Measurements from ENCODE around the gene EXOC6B. TPM values are rescaled to one million over a fixed set of nuclear protein-coding genes. Genes with fewer than 3 reads are reported as not detected.
A peak's percentile ranks its signal among the peaks of the same experiment; 100 is the strongest.

The EXOC6B gene
- total and polyA plus RNA-seq, 2 of the 8 experiments (the other 6 are each of a cell fraction or from before 2014, with no cell fraction given) = 13.5 to 33.0 TPM

DNA sequence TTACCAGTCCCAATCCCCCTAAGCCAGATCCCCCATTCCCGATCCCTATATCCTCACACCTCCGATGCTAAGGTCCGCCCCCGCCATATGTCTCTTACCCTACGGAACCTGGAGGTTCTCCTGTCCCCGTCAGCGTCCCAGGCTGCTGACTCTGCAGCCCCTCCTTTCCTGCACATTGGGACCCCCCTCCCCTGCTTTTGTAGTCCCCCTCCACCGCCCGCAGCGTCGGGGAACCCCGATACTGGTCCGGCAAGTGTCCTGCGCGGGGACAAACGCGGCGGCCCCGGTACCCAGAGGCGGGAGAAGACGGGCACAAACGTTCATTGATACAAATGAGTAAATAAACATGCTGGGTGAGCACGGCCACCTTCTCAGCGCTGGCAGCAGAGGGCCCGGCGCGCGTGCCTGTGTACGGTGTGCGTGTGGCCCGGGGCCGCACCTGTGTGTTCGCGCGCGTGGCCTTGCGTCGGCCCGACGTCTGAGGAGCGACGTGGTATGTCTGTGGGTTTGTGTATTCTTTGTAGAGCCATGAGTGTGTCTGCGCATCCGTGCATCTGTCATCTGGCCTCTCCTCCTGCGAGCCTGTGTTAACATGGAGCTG, 676.2 kb downstream of the EXOC6B start (continued):
- TF ChIP-seq ZNF274 (IDR thresholded peaks at IDR 0.05; ENCODE audit: borderline replicate concordance, extremely low read depth, low read length) (no peak), CBX5 (IDR thresholded peaks at IDR 0.05; ENCODE audit: low read depth, low read length) (no peak), EGR1 (IDR thresholded peaks at IDR 0.05; ENCODE audit: borderline replicate concordance, low read depth, low read length) (no peak; the same call in 1 of the 2 replicates), GTF2F1 (IDR thresholded peaks at IDR 0.05; ENCODE audit: borderline replicate concordance, low read depth, low read length) (no peak), NRF1 (IDR thresholded peaks at IDR 0.05; ENCODE audit: low read depth, low read length) (no peak), HDAC6 (IDR thresholded peaks at IDR 0.05; ENCODE audit: low read depth, low read length) (no peak), JUND (IDR thresholded peaks at IDR 0.05; ENCODE audit: low read length) (no peak), EZH2 (IDR thresholded peaks at IDR 0.05; ENCODE audit: low read depth, low read length, severe bottlenecking) (peak; percentile 94), EP300 (IDR thresholded peaks at IDR 0.05; ENCODE audit: borderline replicate concordance in 1 of 2, low read depth in 2 of 2, low read length in 2 of 2) (no peak), ASH2L (IDR thresholded peaks at IDR 0.05; ENCODE audit: low read length) (no peak), E2F6 (IDR thresholded peaks at IDR 0.05) (peak; percentile 46), POLR2A (IDR thresholded peaks at IDR 0.05; ENCODE audit: control extremely low read depth in 1 of 2, low read depth in 2 of 2, low read length in 2 of 2) (no peak), CTBP2 (IDR thresholded peaks at IDR 0.05; ENCODE audit: borderline replicate concordance, insufficient read depth, insufficient read length, low read length) (no peak), SP2 (IDR thresholded peaks at IDR 0.05; ENCODE audit: low read length) (no peak), CHD2 (IDR thresholded peaks at IDR 0.05; ENCODE audit: low read length) (no peak)
